Astrocyte (in vitro differentiated cells and primary cell): ENCODE measurements around the gene BORCS6. TPM values are rescaled to one million over a fixed set of nuclear protein-coding genes. Genes with fewer than 3 reads are reported as not detected.

Source experiments
- DNase-seq: peaks from one replicate; pipeline ENCODE4 v3.0.0-alpha.2; 2010; ENCODE audit warnings: low read depth
- FAIRE-seq: peaks from 2 replicates; lab custom pipeline; 2011; peaks lifted over from hg19 to GRCh38; lab: Jason Lieb, UNC
- H2AFZ ChIP-seq: 2 replicates; pipeline ENCODE4 v1.6.0; 2012; ENCODE audit warnings: low read depth, low read length, inconsistent platforms
- H3K27ac ChIP-seq: 2 replicates; pipeline ENCODE4 v1.5.1; 2011; ENCODE audit warnings: low read depth, low read length, inconsistent platforms
- H3K27me3 ChIP-seq: 2 replicates; pipeline ENCODE4 v1.6.0; 2011; ENCODE audit warnings: low read length, inconsistent platforms; ENCODE audit not compliant: insufficient read depth
- H3K36me3 ChIP-seq: 2 replicates; pipeline ENCODE4 v1.5.1; 2011; ENCODE audit warnings: low read length, inconsistent platforms; ENCODE audit not compliant: insufficient read depth
- H3K4me1 ChIP-seq: 2 replicates; pipeline ENCODE4 v1.5.1; 2011; ENCODE audit warnings: low read length, inconsistent platforms; ENCODE audit not compliant: insufficient read depth
- H3K4me2 ChIP-seq: 2 replicates; pipeline ENCODE4 v1.6.0; 2012; ENCODE audit warnings: low read length, inconsistent platforms
- H3K4me3 ChIP-seq: 2 replicates; pipeline ENCODE4 v1.5.1; 2011; ENCODE audit warnings: low read depth, mild to moderate bottlenecking, low read length, inconsistent platforms; ENCODE audit not compliant: insufficient read depth
- H3K79me2 ChIP-seq: 2 replicates; pipeline ENCODE4 v1.6.0; 2012; ENCODE audit warnings: mild to moderate bottlenecking, low read length, inconsistent platforms; ENCODE audit not compliant: insufficient read depth
- H3K9ac ChIP-seq: 2 replicates; pipeline ENCODE4 v1.6.0; 2012; ENCODE audit warnings: mild to moderate bottlenecking, low read length, inconsistent platforms
- H3K9me3 ChIP-seq: 2 replicates; pipeline ENCODE4 v1.5.1; 2012; ENCODE audit warnings: low read depth, mild to moderate bottlenecking, low read length, inconsistent platforms; ENCODE audit not compliant: insufficient read depth
- H4K20me1 ChIP-seq: 2 replicates; pipeline ENCODE4 v1.6.0; 2012; ENCODE audit warnings: low read length, inconsistent platforms; ENCODE audit not compliant: insufficient read depth
- H3K27ac Mint-ChIP-seq: one replicate; pipeline ENCODE4 v1.8.0; 2021; ENCODE audit warnings: mild to moderate bottlenecking, mixed read lengths; ENCODE audit not compliant: unreplicated experiment
- H3K27me3 Mint-ChIP-seq: one replicate; pipeline ENCODE4 v1.8.0; 2021; ENCODE audit warnings: low read depth, mixed read lengths; ENCODE audit not compliant: unreplicated experiment
- H3K36me3 Mint-ChIP-seq: one replicate; pipeline ENCODE4 v1.8.0; 2021; ENCODE audit warnings: low read depth, mixed read lengths; ENCODE audit not compliant: unreplicated experiment
- H3K4me1 Mint-ChIP-seq: one replicate; pipeline ENCODE4 v1.8.0; 2021; ENCODE audit warnings: low read depth, mixed read lengths; ENCODE audit not compliant: unreplicated experiment
- H3K4me3 Mint-ChIP-seq: one replicate; pipeline ENCODE4 v1.8.0; 2021; ENCODE audit warnings: mild to moderate bottlenecking, moderate library complexity, mixed read lengths; ENCODE audit not compliant: unreplicated experiment
- H3K9me3 Mint-ChIP-seq: one replicate; pipeline ENCODE4 v1.8.0; 2021; ENCODE audit warnings: mild to moderate bottlenecking, mixed read lengths; ENCODE audit not compliant: unreplicated experiment
- EZH2 ChIP-seq: IDR thresholded peaks from 2 replicates; pipeline ENCODE4 v1.6.1; 2012; ENCODE audit warnings: mild to moderate bottlenecking, low read length, inconsistent platforms; ENCODE audit not compliant: insufficient read depth
- total RNA-seq: library from RNA; stranded (reverse); gene quantifications from 2 replicates; pipeline ENCODE4 v1.2.1, GENCODE V29; 2021
- TF ChIP-seq, protein P1 (sequence below): IDR thresholded peaks from 2 replicates; pipeline ENCODE4 v1.5.1; 2011; ENCODE audit warnings: low read depth, mild to moderate bottlenecking, inconsistent platforms, low read length, moderate library complexity; ENCODE audit not compliant: insufficient read depth

The BORCS6 gene
- total RNA-seq, 1 donor from 2014 or later: 6.6 TPM

DNA sequence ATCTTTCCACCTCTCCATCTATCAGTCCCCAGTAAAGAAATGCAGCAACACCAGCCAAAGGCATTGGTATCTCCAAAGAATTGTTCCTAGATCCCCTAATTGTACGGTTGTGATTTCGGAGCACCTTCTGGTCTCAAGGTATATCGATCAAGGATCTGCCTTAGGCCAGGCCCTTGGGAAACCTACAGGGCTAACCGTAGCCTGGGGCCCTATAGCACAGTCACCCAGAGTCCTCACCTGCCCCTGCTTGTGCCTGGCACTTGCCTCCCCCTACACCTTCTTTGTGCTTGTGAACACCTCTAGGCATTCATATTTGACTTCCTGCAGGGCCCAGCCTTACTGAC is 37.2 kb upstream of the BORCS6 start:
- TF ChIP-seq EZH2: no peak
- TF ChIP-seq, protein P1, sequence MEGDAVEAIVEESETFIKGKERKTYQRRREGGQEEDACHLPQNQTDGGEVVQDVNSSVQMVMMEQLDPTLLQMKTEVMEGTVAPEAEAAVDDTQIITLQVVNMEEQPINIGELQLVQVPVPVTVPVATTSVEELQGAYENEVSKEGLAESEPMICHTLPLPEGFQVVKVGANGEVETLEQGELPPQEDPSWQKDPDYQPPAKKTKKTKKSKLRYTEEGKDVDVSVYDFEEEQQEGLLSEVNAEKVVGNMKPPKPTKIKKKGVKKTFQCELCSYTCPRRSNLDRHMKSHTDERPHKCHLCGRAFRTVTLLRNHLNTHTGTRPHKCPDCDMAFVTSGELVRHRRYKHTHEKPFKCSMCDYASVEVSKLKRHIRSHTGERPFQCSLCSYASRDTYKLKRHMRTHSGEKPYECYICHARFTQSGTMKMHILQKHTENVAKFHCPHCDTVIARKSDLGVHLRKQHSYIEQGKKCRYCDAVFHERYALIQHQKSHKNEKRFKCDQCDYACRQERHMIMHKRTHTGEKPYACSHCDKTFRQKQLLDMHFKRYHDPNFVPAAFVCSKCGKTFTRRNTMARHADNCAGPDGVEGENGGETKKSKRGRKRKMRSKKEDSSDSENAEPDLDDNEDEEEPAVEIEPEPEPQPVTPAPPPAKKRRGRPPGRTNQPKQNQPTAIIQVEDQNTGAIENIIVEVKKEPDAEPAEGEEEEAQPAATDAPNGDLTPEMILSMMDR: no peak
- no peaks in the 10 kb centered on the region for H3K27me3 ChIP-seq
- peak overlapping the region; percentile 63 for H3K9ac ChIP-seq
- peaks cover 12% of the 10 kb centered on the region for H4K20me1 ChIP-seq
- Mint-ChIP-seq H3K4me1 (peaks cover 2% of the 10 kb centered on the region), H3K36me3 (peaks cover 5% of the 10 kb centered on the region), H3K27me3 (no peaks in the 10 kb centered on the region), H3K9me3 (no peaks in the 10 kb centered on the region), H3K4me3 (peak overlapping the region; percentile 80), H3K27ac (peak overlapping the region; percentile 96)
- H3K9me3 ChIP-seq: no peaks in the 10 kb centered on the region
- H3K4me2 ChIP-seq: peak overlapping the region; percentile 83
- no peak overlapping the region for H2AFZ ChIP-seq
- no peak for FAIRE-seq
- peak overlapping the region; percentile 54 for H3K4me3 ChIP-seq
- no peaks in the 10 kb centered on the region for H3K79me2 ChIP-seq
- peaks cover 9% of the 10 kb centered on the region for H3K4me1 ChIP-seq
- DNase-seq: no peak
- H3K36me3 ChIP-seq: peaks cover 7% of the 10 kb centered on the region
- peak overlapping the region; percentile 70 for H3K27ac ChIP-seq

DNA sequence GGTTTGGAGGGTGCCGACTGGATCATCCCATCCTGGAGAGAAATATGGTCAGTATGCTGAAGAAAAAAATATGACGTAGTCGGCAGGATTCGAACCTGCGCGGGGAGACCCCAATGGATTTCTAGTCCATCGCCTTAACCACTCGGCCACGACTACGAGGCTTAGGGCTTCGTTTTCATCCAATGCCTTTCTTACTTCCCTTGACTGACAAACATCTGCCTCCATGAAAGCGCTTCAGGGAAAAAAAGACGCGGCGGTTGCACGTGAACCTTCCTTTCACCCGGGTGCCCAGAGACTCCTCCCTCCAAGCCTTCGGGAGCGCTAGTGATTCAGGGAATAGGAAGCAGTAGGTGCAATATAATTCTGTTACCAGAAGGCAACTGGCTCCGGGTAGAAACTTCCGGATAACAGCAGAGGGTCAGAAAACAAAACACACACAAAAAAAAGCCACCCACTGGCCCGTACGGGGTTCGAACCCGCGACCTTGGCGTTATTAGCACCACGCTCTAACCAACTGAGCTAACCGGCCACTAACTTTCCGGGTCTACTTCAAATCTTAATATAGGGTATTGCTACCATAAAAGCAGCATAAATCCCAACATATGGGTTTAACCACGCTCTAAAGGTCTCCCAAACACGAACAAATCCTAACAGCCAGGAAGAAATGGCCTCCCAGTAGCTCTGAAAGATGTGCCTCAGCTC is 36.7 kb upstream of the BORCS6 start:
- Mint-ChIP-seq H3K27me3 (no peaks in the 10 kb centered on the region), H3K4me1 (peaks cover 4% of the 10 kb centered on the region), H3K9me3 (no peaks in the 10 kb centered on the region), H3K4me3 (peak overlapping the region; percentile 80), H3K36me3 (peaks cover 8% of the 10 kb centered on the region), H3K27ac (peak overlapping the region; percentile 96)
- peaks cover 7% of the 10 kb centered on the region for H3K36me3 ChIP-seq
- H3K9me3 ChIP-seq: no peaks in the 10 kb centered on the region
- no peaks in the 10 kb centered on the region for H3K27me3 ChIP-seq
- H4K20me1 ChIP-seq: peaks cover 12% of the 10 kb centered on the region
- no peaks in the 10 kb centered on the region for H3K79me2 ChIP-seq
- peak overlapping the region; percentile 63 for H3K9ac ChIP-seq
- DNase-seq (peak; percentile 83), FAIRE-seq (no peak)
- peak overlapping the region; percentile 83 for H3K4me2 ChIP-seq
- H2AFZ ChIP-seq: no peak overlapping the region
- TF ChIP-seq, protein P1: no peak
- no peak for TF ChIP-seq EZH2
- H3K4me3 ChIP-seq: peak overlapping the region; percentile 54
- peaks cover 9% of the 10 kb centered on the region for H3K4me1 ChIP-seq
- H3K27ac ChIP-seq: peak overlapping the region; percentile 70
